MM.1S (cell line): ENCODE data around the gene SYT17.

ENCODE experiments used
- DNase-seq: peaks from one replicate; pipeline ENCODE4 v3.0.0-alpha.2; 2015
- H2AFZ ChIP-seq: fragments of 300-600 bp; sonication (generic); 2 replicates; pipeline ENCODE4 v1.6.0; 2016; ENCODE audit warnings: antibody characterized with exemption, low read length
- H3F3A ChIP-seq: fragments of 300-600 bp; sonication (generic); 2 replicates; pipeline ENCODE4 v1.6.1; 2016; ENCODE audit warnings: mild to moderate bottlenecking, antibody characterized with exemption, low read length, moderate library complexity, mixed read lengths; ENCODE audit not compliant: insufficient read depth
- H3K27ac ChIP-seq: fragments of 300-600 bp; sonication (generic); 2 replicates; pipeline ENCODE4 v1.5.1; 2016; ENCODE audit warnings: mild to moderate bottlenecking, low read length
- H3K27me3 ChIP-seq: fragments of 300-600 bp; sonication (generic); replicated peaks from 2 replicates; pipeline ENCODE4 v1.6.0; 2016; ENCODE audit warnings: low read length; ENCODE audit not compliant: insufficient read depth
- H3K36me3 ChIP-seq: fragments of 300-600 bp; sonication (generic); replicated peaks from 2 replicates; pipeline ENCODE4 v1.6.1; 2016; ENCODE audit warnings: mild to moderate bottlenecking, low read length, mixed read lengths; ENCODE audit not compliant: insufficient read depth
- H3K4me1 ChIP-seq: fragments of 300-600 bp; sonication (generic); 2 replicates; pipeline ENCODE4 v1.6.1; 2016; ENCODE audit warnings: low read length, mixed read lengths
- H3K4me2 ChIP-seq: fragments of 300-600 bp; sonication (generic); 2 replicates; pipeline ENCODE4 v1.6.0; 2016; ENCODE audit warnings: low read depth, low read length
- H3K4me3 ChIP-seq: fragments of 300-600 bp; sonication (generic); 2 replicates; pipeline ENCODE4 v1.5.1; 2016; ENCODE audit warnings: low read length, mixed read lengths
- H3K79me2 ChIP-seq: fragments of 300-600 bp; sonication (generic); 2 replicates; pipeline ENCODE4 v1.6.1; 2016; ENCODE audit warnings: mixed run types, low read length, mixed read lengths
- H3K9ac ChIP-seq: fragments of 300-600 bp; sonication (generic); 2 replicates; pipeline ENCODE4 v1.6.1; 2016; ENCODE audit warnings: low read length, mixed read lengths
- H3K9me2 ChIP-seq: fragments of 300-600 bp; sonication (generic); replicated peaks from 2 replicates; pipeline ENCODE4 v1.6.1; 2016; ENCODE audit warnings: mild to moderate bottlenecking, low read length, mixed read lengths; ENCODE audit not compliant: insufficient read depth
- H3K9me3 ChIP-seq: fragments of 300-600 bp; sonication (generic); replicated peaks from 2 replicates; pipeline ENCODE4 v1.6.1; 2016; ENCODE audit warnings: mild to moderate bottlenecking, low read length, mixed read lengths; ENCODE audit not compliant: insufficient read depth
- H4K20me1 ChIP-seq: fragments of 300-600 bp; sonication (generic); 2 replicates; pipeline ENCODE4 v1.6.1; 2016; ENCODE audit warnings: mild to moderate bottlenecking, low read length, moderate library complexity, mixed read lengths; ENCODE audit not compliant: insufficient read depth
- EZH2 ChIP-seq: fragments of 300-600 bp; sonication (generic); optimal IDR thresholded peaks from 2 replicates; pipeline ENCODE3; 2017; ENCODE audit warnings: low read depth, mild to moderate bottlenecking, antibody characterized with exemption, low read length, mixed read lengths
- EZH2phosphoT487 ChIP-seq: fragments of 300-600 bp; sonication (generic); IDR thresholded peaks from 2 replicates; pipeline ENCODE4 v1.6.1; 2018; ENCODE audit warnings: antibody characterized with exemption, low read length
- TF ChIP-seq, protein P1 (sequence below): fragments of 300-600 bp; sonication (generic); IDR thresholded peaks from 2 replicates; pipeline ENCODE4 v1.5.1; 2016; ENCODE audit warnings: antibody characterized with exemption, low read length, mixed read lengths

The SYT17 gene

GRCh38 chr16:19314718-19315425 is 146.8 kb downstream of the SYT17 start:
- no peaks in the 10 kb centered on the region for H4K20me1 ChIP-seq
- H2AFZ ChIP-seq: no peak overlapping the region
- H3K27ac ChIP-seq: no peak overlapping the region
- no peak overlapping the region for H3K9ac ChIP-seq
- H3K36me3 ChIP-seq: no peaks in the 10 kb centered on the region
- H3K27me3 ChIP-seq: no peaks in the 10 kb centered on the region
- no peaks in the 10 kb centered on the region for H3K4me1 ChIP-seq
- no peak overlapping the region for H3K4me2 ChIP-seq
- TF ChIP-seq, protein P1, sequence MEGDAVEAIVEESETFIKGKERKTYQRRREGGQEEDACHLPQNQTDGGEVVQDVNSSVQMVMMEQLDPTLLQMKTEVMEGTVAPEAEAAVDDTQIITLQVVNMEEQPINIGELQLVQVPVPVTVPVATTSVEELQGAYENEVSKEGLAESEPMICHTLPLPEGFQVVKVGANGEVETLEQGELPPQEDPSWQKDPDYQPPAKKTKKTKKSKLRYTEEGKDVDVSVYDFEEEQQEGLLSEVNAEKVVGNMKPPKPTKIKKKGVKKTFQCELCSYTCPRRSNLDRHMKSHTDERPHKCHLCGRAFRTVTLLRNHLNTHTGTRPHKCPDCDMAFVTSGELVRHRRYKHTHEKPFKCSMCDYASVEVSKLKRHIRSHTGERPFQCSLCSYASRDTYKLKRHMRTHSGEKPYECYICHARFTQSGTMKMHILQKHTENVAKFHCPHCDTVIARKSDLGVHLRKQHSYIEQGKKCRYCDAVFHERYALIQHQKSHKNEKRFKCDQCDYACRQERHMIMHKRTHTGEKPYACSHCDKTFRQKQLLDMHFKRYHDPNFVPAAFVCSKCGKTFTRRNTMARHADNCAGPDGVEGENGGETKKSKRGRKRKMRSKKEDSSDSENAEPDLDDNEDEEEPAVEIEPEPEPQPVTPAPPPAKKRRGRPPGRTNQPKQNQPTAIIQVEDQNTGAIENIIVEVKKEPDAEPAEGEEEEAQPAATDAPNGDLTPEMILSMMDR: no peak
- TF ChIP-seq EZH2: no peak
- no peak for TF ChIP-seq EZH2phosphoT487
- no peak for DNase-seq
- no peaks in the 10 kb centered on the region for H3K79me2 ChIP-seq
- H3K4me3 ChIP-seq: no peak overlapping the region
- H3K9me3 ChIP-seq: no peaks in the 10 kb centered on the region
- no peaks in the 10 kb centered on the region for H3K9me2 ChIP-seq
- H3F3A ChIP-seq: no peaks in the 10 kb centered on the region

- H3F3A ChIP-seq: no peaks in the 10 kb centered on the region
- no peaks in the 10 kb centered on the region for H3K9me2 ChIP-seq
- H3K27ac ChIP-seq: no peak overlapping the region
- no peaks in the 10 kb centered on the region for H3K36me3 ChIP-seq
- H3K79me2 ChIP-seq: no peaks in the 10 kb centered on the region
- DNase-seq: no peak
- no peaks in the 10 kb centered on the region for H3K9me3 ChIP-seq
- TF ChIP-seq, protein P1: no peak
- TF ChIP-seq EZH2 (no peak), EZH2phosphoT487 (no peak)
- H3K27me3 ChIP-seq: no peaks in the 10 kb centered on the region
- H4K20me1 ChIP-seq: no peaks in the 10 kb centered on the region
- no peak overlapping the region for H3K9ac ChIP-seq
- H3K4me1 ChIP-seq: no peaks in the 10 kb centered on the region
- H3K4me3 ChIP-seq: no peak overlapping the region
- no peak overlapping the region for H3K4me2 ChIP-seq
- no peak overlapping the region for H2AFZ ChIP-seq
Measured at GRCh38 chr16:19315889-19316433, 147.9 kb downstream of the SYT17 start.

- TF ChIP-seq, protein P1: no peak
- TF ChIP-seq EZH2phosphoT487 (no peak), EZH2 (no peak)
Measured at GRCh38 chr16:19316846-19317245, 148.8 kb downstream of the SYT17 start.

More at GRCh38 chr16:19316846-19317245, 148.8 kb downstream of the SYT17 start:
- no peaks in the 10 kb centered on the region for H3K36me3 ChIP-seq
- no peak overlapping the region for H3K9ac ChIP-seq
- H3K9me3 ChIP-seq: no peaks in the 10 kb centered on the region
- no peak overlapping the region for H3K4me3 ChIP-seq
- DNase-seq: no peak
- H3K79me2 ChIP-seq: no peaks in the 10 kb centered on the region
- no peaks in the 10 kb centered on the region for H4K20me1 ChIP-seq
- no peaks in the 10 kb centered on the region for H3K9me2 ChIP-seq
- no peak overlapping the region for H3K4me2 ChIP-seq
- no peaks in the 10 kb centered on the region for H3F3A ChIP-seq
- no peak overlapping the region for H3K27ac ChIP-seq
- no peaks in the 10 kb centered on the region for H3K4me1 ChIP-seq
- H2AFZ ChIP-seq: no peak overlapping the region
- no peaks in the 10 kb centered on the region for H3K27me3 ChIP-seq
